CD4-positive, CD25-positive, alpha-beta regulatory T cell (primary cell): ENCODE measurements around the gene LITAFD. TPM values are rescaled to one million over a fixed set of nuclear protein-coding genes. Genes with fewer than 3 reads are reported as not detected.
A peak's percentile ranks its signal among the peaks of the same experiment; 100 is the strongest.

Source experiments
- ATAC-seq, 2 donors: fragments of 150-1000 bp; cut with Tn5 transposase; one replicate each; pipeline ENCODE4 v1.10.0; 2021; ENCODE audit warnings: low read depth in 2 of 2, moderate number of reproducible peaks in 2 of 2, moderate library complexity in 1 of 2
- DNase-seq, 3 donors: peaks; one replicate each; pipeline versions ENCODE4 v3.0.0 to v3.0.0-alpha.2; 2012 to 2022; ENCODE audit warnings: mixed read lengths in 1 of 3
- H3K27ac ChIP-seq: one replicate; pipeline ENCODE4 v1.7.0; 2013; ENCODE audit warnings: mild to moderate bottlenecking, low read length; ENCODE audit not compliant: insufficient read depth, poor library complexity, severe bottlenecking
- H3K27me3 ChIP-seq: one replicate; pipeline ENCODE4 v1.7.0; 2013; ENCODE audit warnings: low read length; ENCODE audit not compliant: control insufficient read depth, insufficient read depth
- H3K36me3 ChIP-seq: one replicate; pipeline ENCODE4 v1.7.0; 2013; ENCODE audit warnings: mild to moderate bottlenecking, low read length, moderate library complexity; ENCODE audit not compliant: control insufficient read depth, insufficient read depth
- H3K4me1 ChIP-seq: 2 replicates; pipeline ENCODE4 v1.7.0; 2013; ENCODE audit warnings: mild to moderate bottlenecking, low read length; ENCODE audit not compliant: insufficient read depth, control insufficient read depth, poor library complexity, severe bottlenecking
- H3K4me3 ChIP-seq: one replicate; pipeline ENCODE4 v1.7.0; 2013; ENCODE audit warnings: low read depth, mild to moderate bottlenecking, low read length, moderate library complexity
- H3K9me3 ChIP-seq, 2 experiments: 1 replicate in 1 of 2; 2 replicates in 1 of 2; pipeline ENCODE4 v1.7.0; 2013; ENCODE audit warnings: low read length in 2 of 2, mild to moderate bottlenecking in 1 of 2, moderate library complexity in 1 of 2; ENCODE audit not compliant: control insufficient read depth in 2 of 2
- H3K27ac Mint-ChIP-seq, 3 donors: one replicate each; pipeline ENCODE4 v1.8.0; 2020 to 2022; ENCODE audit warnings: mild to moderate bottlenecking in 3 of 3, mixed read lengths in 3 of 3, moderate library complexity in 2 of 3
- H3K27me3 Mint-ChIP-seq: one replicate; pipeline ENCODE4 v1.8.0; 2022; ENCODE audit warnings: mild to moderate bottlenecking, mixed read lengths
- H3K36me3 Mint-ChIP-seq: one replicate; pipeline ENCODE4 v1.8.0; 2020; ENCODE audit warnings: mixed read lengths
- H3K4me1 Mint-ChIP-seq, 4 donors: one replicate each; pipeline ENCODE4 v1.8.0; 2020 to 2022; ENCODE audit warnings: mixed read lengths in 4 of 4, mild to moderate bottlenecking in 1 of 4
- H3K4me3 Mint-ChIP-seq, 4 donors: one replicate each; pipeline ENCODE4 v1.8.0; 2020 to 2022; ENCODE audit warnings: mild to moderate bottlenecking in 4 of 4, mixed read lengths in 4 of 4, moderate library complexity in 3 of 4
- H3K9me3 Mint-ChIP-seq, 7 donors: one replicate each; pipeline ENCODE4 v1.8.0; 2020 to 2022; ENCODE audit warnings: mixed read lengths in 7 of 7, mild to moderate bottlenecking in 3 of 7, moderate library complexity in 2 of 7
- polyA plus RNA-seq, 4 donors: library from polyadenylated mRNA; unstranded; fragments of 300-500 nt; fragmentation: Illumina TruSeq; gene quantifications; one replicate each; pipeline ENCODE4 v1.2.3, GENCODE V29; 2021
- total RNA-seq: library from RNA; stranded (reverse); gene quantifications from one replicate; pipeline ENCODE4 v1.2.3, GENCODE V29; 2022

Gene LITAFD
- total and polyA plus RNA-seq, 5 donors from 2014 or later, result not detected

DNA sequence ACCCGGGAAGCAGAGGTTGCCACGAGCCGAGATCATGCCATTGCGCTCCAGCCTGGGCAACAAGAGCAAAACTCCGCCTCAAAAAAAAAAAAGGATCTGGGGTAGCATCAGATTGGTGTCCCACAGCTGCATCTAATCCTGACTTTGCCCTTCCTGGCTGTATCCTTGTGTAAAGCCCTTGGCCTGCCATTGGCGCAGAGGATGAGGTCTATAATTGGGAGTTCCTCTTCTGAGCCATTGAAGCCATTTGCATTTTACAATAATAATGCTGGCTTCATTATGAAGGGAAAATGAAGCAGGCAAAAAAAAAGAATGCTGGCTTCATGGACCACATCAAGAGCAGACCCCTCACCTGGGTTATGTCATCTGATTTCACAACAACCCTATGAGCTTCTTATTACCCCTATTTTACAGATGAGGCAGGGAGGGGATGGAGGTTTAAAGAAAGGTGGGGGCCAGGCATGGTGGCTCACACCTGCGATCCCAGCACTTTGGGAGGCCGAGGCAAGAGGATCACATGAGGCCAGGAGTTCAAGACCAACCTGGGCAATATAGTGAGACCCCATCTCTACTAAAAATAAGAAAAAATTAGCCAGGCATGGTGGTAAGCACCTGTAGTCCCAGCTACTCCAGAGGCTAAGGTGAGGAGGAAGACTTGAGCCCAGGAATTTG is 1.2 kb upstream of the LITAFD start:
- DNase-seq (no peak), ATAC-seq (no peak)
- no peaks in the 10 kb centered on the region for H3K9me3 Mint-ChIP-seq
- H3K27ac Mint-ChIP-seq, result no peak overlapping the region
- no peak overlapping the region for H3K4me3 Mint-ChIP-seq
- H3K4me1 ChIP-seq, result peaks cover 4% of the 10 kb centered on the region
- H3K4me1 Mint-ChIP-seq, result peaks cover 4 to 22% (median 13%) of the 10 kb centered on the region in 4 donors
- no peaks in the 10 kb centered on the region for H3K36me3 Mint-ChIP-seq
- peaks cover 13% of the 10 kb centered on the region for H3K27me3 Mint-ChIP-seq
- no peaks in the 10 kb centered on the region for H3K36me3 ChIP-seq
- no peaks in the 10 kb centered on the region for H3K9me3 ChIP-seq
- H3K27ac ChIP-seq, result no peak overlapping the region
- H3K27me3 ChIP-seq, result no peaks in the 10 kb centered on the region
- H3K4me3 ChIP-seq, result no peak overlapping the region

DNA sequence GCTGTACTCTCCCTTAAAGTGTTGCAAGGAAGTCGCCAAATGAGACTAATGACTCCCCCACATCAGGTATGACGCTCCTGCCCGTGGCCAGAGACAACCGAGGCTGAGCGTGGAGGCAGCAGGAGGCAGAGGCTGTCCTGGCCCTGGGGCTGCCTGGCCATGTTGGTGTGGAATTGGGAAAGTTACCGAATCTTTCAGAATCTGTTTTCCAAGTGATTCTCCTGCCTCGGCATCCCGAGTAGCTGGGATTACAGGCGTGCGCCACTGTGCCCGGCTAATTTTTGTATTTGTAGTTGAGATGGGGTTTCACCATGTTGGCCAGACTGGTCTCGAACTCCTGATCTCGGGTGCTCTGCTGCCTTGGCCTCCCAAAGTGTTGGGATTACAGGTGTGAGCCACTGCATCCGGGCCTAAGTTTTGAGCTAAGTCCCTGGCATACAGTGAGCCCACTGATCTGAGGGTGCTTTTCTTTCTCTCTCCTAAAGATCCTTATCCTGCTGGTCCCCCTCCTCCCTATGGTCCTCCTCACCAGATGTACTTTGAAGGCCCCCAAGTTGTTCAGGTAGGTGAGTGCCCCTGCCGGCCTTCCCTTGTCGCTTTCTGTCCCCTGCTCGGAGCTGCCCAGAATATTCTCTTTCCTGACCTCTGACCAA is 700 bp downstream of the LITAFD start:
- Mint-ChIP-seq H3K27me3 (peaks cover 17% of the 10 kb centered on the region), H3K9me3 (no peaks in the 10 kb centered on the region), H3K36me3 (no peaks in the 10 kb centered on the region), H3K27ac (no peak overlapping the region), H3K4me3 (peak overlapping the region in 1 of 4 donors; percentile 13), H3K4me1 (peaks cover 4 to 23% (median 13%) of the 10 kb centered on the region in 4 donors)
- Histone ChIP-seq H3K4me3 (no peak overlapping the region), H3K36me3 (no peaks in the 10 kb centered on the region), H3K4me1 (peaks cover 4% of the 10 kb centered on the region), H3K9me3 (no peaks in the 10 kb centered on the region), H3K27ac (no peak overlapping the region), H3K27me3 (no peaks in the 10 kb centered on the region)
- DNase-seq (no peak), ATAC-seq (no peak)

DNA sequence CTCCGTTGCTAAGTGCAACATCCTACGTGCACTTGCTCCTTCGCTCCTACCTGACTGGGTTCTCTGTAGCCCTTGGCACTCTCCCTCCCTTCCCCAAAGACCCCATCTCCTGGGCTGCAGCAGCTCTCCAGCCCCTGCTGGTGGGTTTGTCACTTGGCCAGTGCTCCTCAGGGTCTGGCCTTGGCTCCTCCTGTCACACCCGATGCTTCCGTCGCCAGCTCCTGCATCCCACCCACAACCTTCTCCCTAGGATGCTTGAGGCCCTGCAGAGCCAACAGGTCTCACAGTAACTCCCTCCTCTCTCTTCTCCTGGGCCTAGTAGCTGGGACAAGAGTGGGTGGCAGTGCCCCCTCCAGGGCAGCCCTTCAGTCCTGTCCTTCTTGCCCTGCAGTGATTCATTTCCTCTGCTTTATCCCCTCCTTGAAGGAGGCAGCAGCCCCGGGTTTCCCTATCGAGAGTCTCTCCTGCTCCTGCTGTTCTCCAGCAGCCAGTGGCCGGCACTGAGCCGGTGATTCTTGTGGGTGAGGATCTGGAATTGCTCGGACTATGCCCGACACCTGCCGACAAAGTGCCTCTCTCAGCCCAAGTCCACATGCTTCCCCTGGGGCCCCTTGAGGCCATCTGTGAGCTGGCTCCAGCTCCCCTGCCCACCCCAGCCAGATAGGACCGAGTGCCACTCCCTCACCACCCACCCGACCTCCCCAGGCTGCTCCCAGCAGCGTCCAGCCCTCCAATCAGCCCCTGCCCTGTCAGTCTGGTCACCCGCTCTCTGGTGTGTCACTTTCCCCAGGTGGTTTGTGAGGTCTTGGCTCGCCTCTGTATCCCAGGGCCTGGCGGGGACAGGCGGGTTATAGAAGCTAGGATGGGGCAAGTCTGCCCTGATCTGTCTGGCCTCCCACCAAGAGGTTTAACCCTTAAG is 3.8 kb downstream of the LITAFD start:
- H3K4me3 Mint-ChIP-seq, result peak overlapping the region in 1 of 4 donors; percentile 69
- H3K27ac ChIP-seq, result no peak overlapping the region
- no peaks in the 10 kb centered on the region for H3K9me3 Mint-ChIP-seq
- H3K36me3 Mint-ChIP-seq, result peaks cover 5% of the 10 kb centered on the region
- H3K27me3 ChIP-seq, result no peaks in the 10 kb centered on the region
- H3K27ac Mint-ChIP-seq, result peak overlapping the region in 1 of 3 donors; percentile 20
- peaks cover 9% of the 10 kb centered on the region for H3K36me3 ChIP-seq
- no peak for DNase-seq
- ATAC-seq, result peak in 1 of 2 donors; percentile 15
- H3K9me3 ChIP-seq, result no peaks in the 10 kb centered on the region
- no peaks in the 10 kb centered on the region for H3K4me1 ChIP-seq
- H3K4me1 Mint-ChIP-seq, result peaks cover 4 to 15% (median 5%) of the 10 kb centered on the region in 4 donors
- no peak overlapping the region for H3K4me3 ChIP-seq
- peaks cover 9% of the 10 kb centered on the region for H3K27me3 Mint-ChIP-seq

DNA sequence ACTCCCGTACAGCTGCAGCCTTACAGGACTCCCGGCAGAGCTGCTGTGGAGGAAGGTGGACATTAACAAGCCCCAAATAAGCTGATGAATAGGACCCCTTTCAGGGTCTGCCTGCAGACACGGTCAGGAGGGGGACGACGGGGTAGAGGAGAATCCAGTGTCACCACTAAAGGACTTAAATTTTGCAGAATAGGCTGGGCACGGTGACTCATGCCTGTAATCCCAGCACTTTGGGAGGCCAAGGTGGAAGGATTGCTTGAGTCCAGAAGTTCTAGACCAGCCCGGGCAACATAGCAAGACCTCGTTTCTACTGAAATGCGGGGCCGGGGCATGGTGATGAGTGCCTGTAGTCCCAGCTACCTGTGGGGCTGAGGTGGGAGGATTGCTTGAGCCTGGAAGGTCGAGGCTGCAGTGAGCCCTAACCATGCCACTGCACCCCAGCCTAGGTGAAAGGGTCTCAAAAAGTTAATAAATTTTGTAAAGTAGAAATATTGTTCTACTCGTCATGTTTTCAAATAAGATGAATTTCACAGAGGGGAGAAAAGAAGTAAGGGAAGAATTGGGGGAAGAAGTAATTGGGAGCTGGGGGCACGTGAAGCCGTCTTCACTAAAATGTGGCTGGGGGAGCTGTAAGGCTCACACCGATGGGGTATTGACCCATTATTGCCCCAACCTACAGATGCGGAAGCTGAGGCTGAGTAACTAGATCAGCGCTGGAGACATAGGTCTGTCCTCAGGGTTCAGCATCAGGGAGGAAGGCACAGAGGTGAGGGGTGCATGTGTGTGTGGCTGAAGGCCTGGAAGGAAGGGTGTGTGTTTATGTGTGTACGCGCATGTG is 4.7 kb downstream of the LITAFD start:
- DNase-seq, result no peak
- Mint-ChIP-seq H3K27ac (peak overlapping the region in 1 of 3 donors; percentile 37), H3K9me3 (no peaks in the 10 kb centered on the region), H3K4me3 (no peak overlapping the region), H3K4me1 (peaks cover 4 to 20% (median 8%) of the 10 kb centered on the region in 4 donors), H3K36me3 (peaks cover 12% of the 10 kb centered on the region), H3K27me3 (peaks cover 9% of the 10 kb centered on the region)
- H3K36me3 ChIP-seq, result peaks cover 18% of the 10 kb centered on the region
- H3K27me3 ChIP-seq, result no peaks in the 10 kb centered on the region
- ATAC-seq, result no peak
- H3K9me3 ChIP-seq, result no peaks in the 10 kb centered on the region
- no peak overlapping the region for H3K27ac ChIP-seq
- no peak overlapping the region for H3K4me3 ChIP-seq
- H3K4me1 ChIP-seq, result no peaks in the 10 kb centered on the region

DNA sequence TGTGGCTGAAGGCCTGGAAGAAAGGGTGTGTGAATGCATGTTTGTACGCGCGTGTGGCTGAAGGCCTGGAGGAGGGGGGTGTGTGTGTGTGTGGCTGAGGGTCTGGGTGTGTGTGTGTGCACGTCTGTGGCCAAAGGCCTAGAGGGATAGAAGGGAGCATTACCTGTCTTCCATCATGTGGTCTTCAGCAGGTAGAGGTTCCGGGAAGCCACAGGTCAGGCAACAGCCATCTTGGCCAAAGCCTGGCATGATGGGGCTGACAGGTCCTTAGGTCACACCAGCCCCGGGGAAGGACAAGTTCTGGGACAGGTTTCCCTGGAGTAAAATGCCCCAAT is 5.2 kb downstream of the LITAFD start:
- H3K27me3 Mint-ChIP-seq, result peaks cover 9% of the 10 kb centered on the region
- H3K27me3 ChIP-seq, result no peaks in the 10 kb centered on the region
- no peak for DNase-seq
- H3K4me1 Mint-ChIP-seq, result peaks cover 4 to 24% (median 8%) of the 10 kb centered on the region in 4 donors
- no peaks in the 10 kb centered on the region for H3K9me3 Mint-ChIP-seq
- no peak for ATAC-seq
- peaks cover 24% of the 10 kb centered on the region for H3K36me3 ChIP-seq
- H3K9me3 ChIP-seq, result no peaks in the 10 kb centered on the region
- H3K4me3 ChIP-seq, result no peak overlapping the region
- peak overlapping the region in 1 of 3 donors; percentile 37 for H3K27ac Mint-ChIP-seq
- no peaks in the 10 kb centered on the region for H3K4me1 ChIP-seq
- no peak overlapping the region for H3K27ac ChIP-seq
- no peak overlapping the region for H3K4me3 Mint-ChIP-seq
- H3K36me3 Mint-ChIP-seq, result peaks cover 16% of the 10 kb centered on the region

DNA sequence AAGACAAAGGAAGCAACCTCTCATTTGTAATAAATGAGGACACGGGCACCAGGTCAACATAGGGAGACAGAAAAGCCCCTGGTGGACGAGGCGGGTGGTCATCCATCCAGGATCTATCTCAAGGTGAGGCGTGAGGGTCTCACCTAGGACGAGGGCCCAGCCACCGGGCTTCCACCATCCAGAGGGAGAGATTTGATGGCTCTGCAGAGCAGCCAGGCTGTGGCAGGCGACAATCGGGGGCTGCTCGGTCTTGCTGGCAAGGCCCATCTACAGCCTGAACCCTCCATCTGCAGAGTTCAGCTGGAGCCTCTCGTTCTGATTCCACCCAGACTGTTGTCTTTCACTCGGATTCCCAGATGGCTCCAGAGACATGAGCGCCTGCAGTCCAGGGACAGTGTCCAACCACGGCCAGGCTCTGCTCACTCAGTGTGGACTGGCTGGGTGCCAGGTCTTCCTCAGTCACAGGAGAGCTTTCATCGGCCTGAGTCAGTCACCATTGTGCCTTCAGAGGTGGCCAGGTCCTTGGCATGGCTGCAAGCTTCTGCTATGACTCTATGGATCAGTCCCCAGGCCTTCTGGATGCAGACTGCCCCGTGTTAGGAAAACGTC is 5.9 kb downstream of the LITAFD start:
- Mint-ChIP-seq H3K27ac (peak overlapping the region in 1 of 3 donors; percentile 12), H3K27me3 (peaks cover 9% of the 10 kb centered on the region), H3K9me3 (no peaks in the 10 kb centered on the region), H3K36me3 (peaks cover 16% of the 10 kb centered on the region), H3K4me3 (no peak overlapping the region), H3K4me1 (peaks cover 4 to 24% (median 8%) of the 10 kb centered on the region in 4 donors)
- H3K27ac ChIP-seq, result no peak overlapping the region
- no peak overlapping the region for H3K4me3 ChIP-seq
- DNase-seq (no peak), ATAC-seq (no peak)
- H3K36me3 ChIP-seq, result peaks cover 30% of the 10 kb centered on the region
- H3K4me1 ChIP-seq, result no peaks in the 10 kb centered on the region
- no peaks in the 10 kb centered on the region for H3K9me3 ChIP-seq
- H3K27me3 ChIP-seq, result no peaks in the 10 kb centered on the region
